IMR-90 (cell line): ENCODE measurements around the gene RORC. TPM values are rescaled to one million over a fixed set of nuclear protein-coding genes. Genes with fewer than 3 reads are reported as not detected.

Experiments
- ATAC-seq: fragments of 200-7000 bp; cut with Tn5 transposase; 2 replicates; pipeline ENCODE4 v1.9.1; 2020; ENCODE audit warnings: low read depth, mild to moderate bottlenecking, moderate library complexity
- BruUV-seq: library from RNA; stranded (reverse); fragments of 400-500 nt; replicated peaks from 2 replicates; lab custom pipeline; 2021; lab: Mats Ljungman, UMichigan
- CTCF ChIA-PET: fragments of 300-600 bp; formaldehyde crosslinking; extraction: SDS; loops from one replicate; lab custom pipeline; 2021; ENCODE audit warnings: antibody characterized with exemption; lab: Yijun Ruan, JAX
- POLR2A ChIA-PET: fragments of 300-600 bp; sonication (Branson Sonifier 250); formaldehyde crosslinking; loops from one replicate; lab custom pipeline; 2022; ENCODE audit warnings: antibody characterized with exemption; ENCODE audit not compliant: unreplicated experiment; lab: Charles Lee
- DNase-seq: peaks from one replicate; pipeline ENCODE4 v3.0.0; 2013
- H2AFZ ChIP-seq: replicated peaks from 2 replicates; pipeline ENCODE3; 2013; ENCODE audit warnings: low read length, mild to moderate bottlenecking; ENCODE audit not compliant: poor library complexity
- H2AK5ac ChIP-seq: 2 replicates; pipeline ENCODE4 v1.6.1; 2013; ENCODE audit warnings: low read depth, low read length, inconsistent platforms
- H2AK9ac ChIP-seq: replicated peaks from 2 replicates; pipeline ENCODE3; 2013; ENCODE audit warnings: mild to moderate bottlenecking, low read depth, low read length, moderate library complexity; ENCODE audit not compliant: poor library complexity
- H2BK120ac ChIP-seq: 2 replicates; pipeline ENCODE4 v1.6.1; 2013; ENCODE audit warnings: low read depth, low read length, inconsistent platforms
- H2BK15ac ChIP-seq: 3 replicates; pipeline ENCODE4 v1.6.1; 2013; ENCODE audit warnings: low read depth, low read length, inconsistent platforms
- H2BK20ac ChIP-seq: 2 replicates; pipeline ENCODE4 v1.6.1; 2013; ENCODE audit warnings: low read depth, mild to moderate bottlenecking, inconsistent platforms, low read length, moderate library complexity
- H2BK5ac ChIP-seq: 2 replicates; pipeline ENCODE4 v1.6.1; 2013; ENCODE audit warnings: mild to moderate bottlenecking, low read depth, low read length, inconsistent platforms; ENCODE audit not compliant: poor library complexity, severe bottlenecking
- H3K14ac ChIP-seq: replicated peaks from 2 replicates; pipeline ENCODE4 v1.6.1; 2013; ENCODE audit warnings: low read depth, low read length, inconsistent platforms
- H3K18ac ChIP-seq: 2 replicates; pipeline ENCODE4 v1.6.1; 2013; ENCODE audit warnings: low read depth, low read length, control low read depth
- H3K23ac ChIP-seq: 2 replicates; pipeline ENCODE4 v1.6.1; 2013; ENCODE audit warnings: low read depth, low read length, inconsistent platforms
- H3K27ac ChIP-seq: 2 replicates; pipeline ENCODE4 v1.5.1; 2013; ENCODE audit warnings: mild to moderate bottlenecking, control low read depth, low read length; ENCODE audit not compliant: insufficient read depth
- H3K27me3 ChIP-seq: 2 replicates; pipeline ENCODE4 v1.6.1; 2013; ENCODE audit warnings: low read length; ENCODE audit not compliant: control insufficient read depth, insufficient read depth
- H3K36me3 ChIP-seq: 2 replicates; pipeline ENCODE4 v1.6.1; 2013; ENCODE audit warnings: low read length, mixed read lengths; ENCODE audit not compliant: control insufficient read depth, insufficient read depth
- H3K4ac ChIP-seq: 2 replicates; pipeline ENCODE4 v1.6.1; 2013; ENCODE audit warnings: low read depth, low read length, inconsistent platforms
- H3K4me1 ChIP-seq: 2 replicates; pipeline ENCODE4 v1.6.1; 2013; ENCODE audit warnings: low read length, mixed read lengths; ENCODE audit not compliant: control insufficient read depth, insufficient read depth
- H3K4me2 ChIP-seq: 2 replicates; pipeline ENCODE4 v1.6.1; 2013; ENCODE audit warnings: low read depth, mild to moderate bottlenecking, control low read depth, low read length, moderate library complexity
- H3K4me3 ChIP-seq: 2 replicates; pipeline ENCODE4 v1.5.1; 2013; ENCODE audit warnings: low read depth, mild to moderate bottlenecking, control low read depth, low read length, moderate library complexity; ENCODE audit not compliant: insufficient read depth
- H3K56ac ChIP-seq: 2 replicates; pipeline ENCODE4 v1.6.1; 2013; ENCODE audit warnings: low read length, inconsistent platforms; ENCODE audit not compliant: insufficient read depth; ENCODE audit errors: extremely low read depth
- H3K79me1 ChIP-seq, 2 experiments: 2 replicates each; pipeline ENCODE4 v1.6.1; 2013; ENCODE audit warnings: low read length in 2 of 2, inconsistent platforms in 1 of 2, low read depth in 1 of 2
- H3K9ac ChIP-seq: 2 replicates; pipeline ENCODE4 v1.6.1; 2013; ENCODE audit warnings: low read depth, low read length, control low read depth
- H3K9me1 ChIP-seq: 2 replicates; pipeline ENCODE4 v1.6.1; 2013; ENCODE audit warnings: low read length, inconsistent platforms; ENCODE audit not compliant: insufficient read depth
- H3K9me3 ChIP-seq: 2 replicates; pipeline ENCODE4 v1.6.1; 2013; ENCODE audit warnings: low read length; ENCODE audit not compliant: control insufficient read depth, insufficient read depth
- H4K20me1 ChIP-seq: 2 replicates; pipeline ENCODE4 v1.6.1; 2013; ENCODE audit warnings: low read length, inconsistent platforms; ENCODE audit not compliant: insufficient read depth
- H4K5ac ChIP-seq: 2 replicates; pipeline ENCODE4 v1.6.1; 2013; ENCODE audit warnings: mild to moderate bottlenecking, low read depth, low read length, control low read depth
- H4K8ac ChIP-seq, 2 experiments: 2 replicates each; pipeline ENCODE4 v1.6.1; 2013; ENCODE audit warnings: low read depth in 2 of 2, low read length in 2 of 2, control low read depth in 1 of 2, inconsistent platforms in 1 of 2
- H4K91ac ChIP-seq: 2 replicates; pipeline ENCODE4 v1.6.1; 2013; ENCODE audit warnings: low read depth, low read length, inconsistent platforms; ENCODE audit not compliant: insufficient read depth
- BHLHE40 ChIP-seq: fragments of 150-350 bp; IDR thresholded peaks from 2 replicates; pipeline ENCODE4 v1.6.1; 2016; ENCODE audit warnings: mild to moderate bottlenecking, low read depth, low read length
- RCOR1 ChIP-seq: IDR thresholded peaks from 2 replicates; pipeline ENCODE4 v1.6.1; 2012; ENCODE audit warnings: mild to moderate bottlenecking, low read length, improper control_type of control experiment; ENCODE audit not compliant: insufficient replicate concordance
- WGBS, 2 experiments: methylation state at CpG; one replicate each; pipeline versions ENCODE4 v1.1.5 to v1.1.7; 2013; ENCODE audit warnings: missing lambda C conversion rate in 2 of 2; ENCODE audit not compliant: insufficient read length in 1 of 2; ENCODE audit errors: extremely low coverage in 2 of 2; 5-methylcytosine and 5-hydroxymethylcytosine counted together
- dilution Hi-C: fragments of 300-500 bp; cut with HindIII; formaldehyde crosslinking; loops from one replicate; pipeline ENCODE4 v1.14.3; 2018; ENCODE audit warnings: low sequenced_read_pairs; ENCODE audit not compliant: unreplicated experiment
- in situ Hi-C: fragments of 300-500 bp; cut with MboI; formaldehyde crosslinking; loops from 3 replicates; pipeline ENCODE4 v1.14.3; 2019; ENCODE audit warnings: low sequenced_read_pairs, inconsistent platforms, mixed read lengths
- intact Hi-C: fragments of 100-400 bp; cut with micrococcal nuclease; formaldehyde crosslinking; loops from 2 replicates; pipeline ENCODE4 v1.10.0; 2022
- polyA plus RNA-seq, 3 experiments: library from polyadenylated mRNA; depleted of rRNA; stranded (reverse); fragments of >200 nt; gene quantifications; 2 replicates each; pipeline ENCODE4 v1.2.3, GENCODE V29; 2012; ENCODE audit warnings: low replicate concordance in 1 of 3
- total RNA-seq: library from RNA; depleted of rRNA; stranded (reverse); fragments of >200 nt; gene quantifications from 2 replicates; pipeline ENCODE4 v1.2.3, GENCODE V29; 2012

The RORC gene
- total and polyA plus RNA-seq, 2 of the 4 experiments (the other 2 are of a cell fraction) = not detected

GRCh38 chr1:151827853-151828252, 3.7 kb downstream of the RORC start:
- H3K18ac ChIP-seq = no peak overlapping the region
- H2BK15ac ChIP-seq = no peak overlapping the region
- no peak overlapping the region for H4K91ac ChIP-seq
- DNase-seq (no peak), ATAC-seq (no peak)
- peaks cover 63% of the 10 kb centered on the region for H3K27me3 ChIP-seq
- no peaks in the 10 kb centered on the region for H3K79me1 ChIP-seq
- no peak overlapping the region for H3K14ac ChIP-seq
- no peak overlapping the region for H3K27ac ChIP-seq
- H3K23ac ChIP-seq = no peak overlapping the region
- H3K9me3 ChIP-seq = no peaks in the 10 kb centered on the region
- no peak overlapping the region for H2AFZ ChIP-seq
- intact Hi-C loops = no loop called here
- POLR2A ChIA-PET = no interaction called here
- no peak overlapping the region for H3K9ac ChIP-seq
- no peak overlapping the region for H3K4me3 ChIP-seq
- WGBS, 2 experiments = 100% methylated on average over 1 of the region's 9 CpGs; no CpG with 5 or more reads in 1 of the 2 experiments
- no peak overlapping the region for H3K4ac ChIP-seq
- H4K20me1 ChIP-seq = no peaks in the 10 kb centered on the region
- BruUV-seq = no TSS peak
- dilution Hi-C loops = no loop called here
- no peaks in the 10 kb centered on the region for H3K36me3 ChIP-seq
- CTCF ChIA-PET = interaction anchor here (0.7 kb wide), 1 partner anchor 115 kb away, joined by 3 read pairs; no protein-coding TSS in a partner anchor
- no peak for TF ChIP-seq BHLHE40
- no peak for TF ChIP-seq RCOR1
- H2BK20ac ChIP-seq = no peak overlapping the region
- no peak overlapping the region for H4K8ac ChIP-seq
- in situ Hi-C loops = no loop called here
- no peak overlapping the region for H3K56ac ChIP-seq
- H2BK120ac ChIP-seq = no peak overlapping the region
- no peak overlapping the region for H2AK5ac ChIP-seq
- H3K4me1 ChIP-seq = no peaks in the 10 kb centered on the region
- no peak overlapping the region for H2AK9ac ChIP-seq
- no peak overlapping the region for H3K4me2 ChIP-seq
- no peak overlapping the region for H2BK5ac ChIP-seq
- no peaks in the 10 kb centered on the region for H3K9me1 ChIP-seq
- no peak overlapping the region for H4K5ac ChIP-seq
